NCI-H146 treated with DMSO at 0.1 percent for 48 hours (cell line): ENCODE measurements around the gene TRAF6.

ENCODE experiments used
- DNase-seq: peaks from one replicate; lab custom pipeline; 2025; ENCODE audit not compliant: unreplicated experiment; lab: John Stamatoyannopoulos, UW

Gene TRAF6

GRCh38 chr11:36460220-36460619 lies 49.9 kb downstream of the TRAF6 start:
- no peak for DNase-seq

GRCh38 chr11:36459046-36459445 lies 51.0 kb downstream of the TRAF6 start:
- no peak for DNase-seq

GRCh38 chr11:36458129-36458915 lies 51.8 kb downstream of the TRAF6 start:
- no peak for DNase-seq

- DNase-seq: no peak
Observed at GRCh38 chr11:36456156-36456555, 53.9 kb downstream of the TRAF6 start.

GRCh38 chr11:36455658-36456111 lies 54.4 kb downstream of the TRAF6 start:
- no peak for DNase-seq

GRCh38 chr11:36454941-36455631 lies 55.0 kb downstream of the TRAF6 start:
- DNase-seq: peak; percentile 35

- no peak for DNase-seq
Observed at GRCh38 chr11:36454551-36454940, 55.5 kb downstream of the TRAF6 start.

- no peak for DNase-seq
Observed at GRCh38 chr11:36453678-36454077, 56.4 kb downstream of the TRAF6 start.

GRCh38 chr11:36452961-36453360 lies 57.1 kb downstream of the TRAF6 start:
- DNase-seq: no peak

- DNase-seq: no peak
Observed at GRCh38 chr11:36452236-36452940, 57.7 kb downstream of the TRAF6 start.

GRCh38 chr11:36451681-36452080 lies 58.4 kb downstream of the TRAF6 start:
- no peak for DNase-seq

GRCh38 chr11:36451045-36451444 lies 59.0 kb downstream of the TRAF6 start:
- DNase-seq: no peak

- no peak for DNase-seq
Observed at GRCh38 chr11:36450110-36450572, 59.9 kb downstream of the TRAF6 start.

GRCh38 chr11:36449561-36450096 lies 60.4 kb downstream of the TRAF6 start:
- DNase-seq: no peak

- DNase-seq: peak; percentile 58
Observed at GRCh38 chr11:36447947-36448346, 62.1 kb downstream of the TRAF6 start.

- DNase-seq: no peak
Observed at GRCh38 chr11:36447514-36447913, 62.6 kb downstream of the TRAF6 start.

GRCh38 chr11:36446135-36446534 lies 63.9 kb downstream of the TRAF6 start:
- DNase-seq: no peak

- no peak for DNase-seq
Observed at GRCh38 chr11:36443661-36444060, 66.4 kb downstream of the TRAF6 start.

- DNase-seq: no peak
Observed at GRCh38 chr11:36441610-36442208, 68.4 kb downstream of the TRAF6 start.

GRCh38 chr11:36438126-36438525 lies 71.9 kb downstream of the TRAF6 start:
- no peak for DNase-seq

GRCh38 chr11:36437413-36437812 lies 72.7 kb downstream of the TRAF6 start:
- DNase-seq: no peak
